GM10248 (cell line): ENCODE data around the gene CHID1.

Experiments used
- CTCF ChIA-PET: fragments of 300-600 bp; sonication (Branson Sonifier 250); formaldehyde crosslinking; extraction: SDS; loops from one replicate; lab custom pipeline; 2021; ENCODE audit warnings: antibody characterized with exemption; lab: Yijun Ruan, JAX
- POLR2A ChIA-PET: fragments of 350-650 bp; sonication (Branson Sonifier 250); formaldehyde crosslinking; extraction: SDS; loops from one replicate; lab custom pipeline; 2020; ENCODE audit warnings: antibody characterized with exemption; lab: Yijun Ruan, JAX
- DNase-seq: peaks from one replicate; pipeline ENCODE4 v3.0.0; 2012; ENCODE audit errors: extremely low spot score
- TF ChIP-seq, protein P1 (sequence below): IDR thresholded peaks from 2 replicates; pipeline ENCODE4 v1.5.1; 2012; ENCODE audit warnings: mild to moderate bottlenecking, low read depth; ENCODE audit errors: extremely low read depth, missing control alignments, control extremely low read depth

Gene CHID1

DNA sequence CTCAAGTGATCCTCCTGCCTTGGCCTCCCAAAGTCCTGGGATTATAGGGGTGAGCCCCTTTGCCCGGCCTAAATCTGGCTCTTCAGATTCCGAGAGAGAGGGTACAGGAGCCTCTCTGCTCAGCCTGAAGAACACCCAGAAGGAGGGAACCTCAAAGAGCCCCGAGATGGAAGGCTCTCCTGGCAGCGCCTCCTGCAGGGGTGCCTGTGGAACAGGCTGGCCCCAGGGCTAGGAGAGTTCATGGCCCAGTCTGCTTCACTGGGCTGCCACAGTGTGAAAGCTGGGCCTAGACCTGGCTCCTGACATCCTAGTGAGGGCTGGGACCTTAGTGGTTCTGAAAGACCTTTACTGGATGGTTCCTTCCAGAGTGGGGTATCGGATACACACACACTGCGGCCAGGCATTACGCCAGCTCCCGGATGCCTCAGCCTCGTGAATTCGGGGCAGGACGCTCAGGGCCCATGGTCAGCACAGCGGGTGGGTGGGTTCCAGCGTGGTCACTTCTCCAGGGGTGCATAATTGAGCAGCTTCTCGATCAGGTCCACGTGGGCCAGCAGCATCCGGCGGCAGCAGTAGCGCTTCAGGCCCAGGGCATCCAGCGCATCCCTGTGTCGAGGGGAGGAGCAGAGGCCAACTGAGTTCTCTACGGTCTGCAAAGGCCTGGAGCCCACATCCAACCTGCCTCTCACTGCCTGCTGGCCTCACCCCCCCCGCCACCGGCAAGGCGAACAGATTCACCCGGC lies 70.6 kb downstream of the CHID1 start:
- DNase-seq = no peak
- ChIA-PET CTCF (interaction anchor here (1.2 to 2.0 kb wide), 4 partner anchors 9 to 21 kb away, joined by 4 to 7 read pairs (median 5); partner anchors contain the start of genes CRACR2B and PNPLA2), POLR2A (no interaction called here)
- TF ChIP-seq, protein P1, sequence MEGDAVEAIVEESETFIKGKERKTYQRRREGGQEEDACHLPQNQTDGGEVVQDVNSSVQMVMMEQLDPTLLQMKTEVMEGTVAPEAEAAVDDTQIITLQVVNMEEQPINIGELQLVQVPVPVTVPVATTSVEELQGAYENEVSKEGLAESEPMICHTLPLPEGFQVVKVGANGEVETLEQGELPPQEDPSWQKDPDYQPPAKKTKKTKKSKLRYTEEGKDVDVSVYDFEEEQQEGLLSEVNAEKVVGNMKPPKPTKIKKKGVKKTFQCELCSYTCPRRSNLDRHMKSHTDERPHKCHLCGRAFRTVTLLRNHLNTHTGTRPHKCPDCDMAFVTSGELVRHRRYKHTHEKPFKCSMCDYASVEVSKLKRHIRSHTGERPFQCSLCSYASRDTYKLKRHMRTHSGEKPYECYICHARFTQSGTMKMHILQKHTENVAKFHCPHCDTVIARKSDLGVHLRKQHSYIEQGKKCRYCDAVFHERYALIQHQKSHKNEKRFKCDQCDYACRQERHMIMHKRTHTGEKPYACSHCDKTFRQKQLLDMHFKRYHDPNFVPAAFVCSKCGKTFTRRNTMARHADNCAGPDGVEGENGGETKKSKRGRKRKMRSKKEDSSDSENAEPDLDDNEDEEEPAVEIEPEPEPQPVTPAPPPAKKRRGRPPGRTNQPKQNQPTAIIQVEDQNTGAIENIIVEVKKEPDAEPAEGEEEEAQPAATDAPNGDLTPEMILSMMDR = peak; percentile 30

DNA sequence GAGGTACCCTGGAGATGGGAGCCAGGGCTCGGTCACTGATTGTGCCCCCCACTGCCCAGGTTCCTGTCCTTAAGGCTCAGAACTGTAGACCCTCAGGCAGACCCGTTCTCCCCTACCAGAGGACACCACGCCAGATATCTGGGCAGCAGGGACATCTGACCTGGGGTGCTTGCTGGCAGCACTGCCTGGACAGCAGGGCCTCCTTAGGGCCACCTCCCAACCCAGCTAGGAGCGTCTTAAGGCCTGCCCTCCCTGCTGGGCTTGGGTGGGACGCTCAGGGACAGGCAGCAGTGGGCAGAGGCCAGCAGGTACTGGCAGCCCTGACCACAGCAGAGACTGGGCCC lies 71.4 kb downstream of the CHID1 start:
- POLR2A ChIA-PET = interaction anchor here (0.7 kb wide), 1 partner anchor 61 kb away, joined by 4 read pairs; no protein-coding TSS in a partner anchor
- CTCF ChIA-PET = interaction anchor here (2.0 kb wide), 1 partner anchor 9 kb away, joined by 7 read pairs; no protein-coding TSS in a partner anchor
- TF ChIP-seq, protein P1 = no peak
- DNase-seq = no peak

DNA sequence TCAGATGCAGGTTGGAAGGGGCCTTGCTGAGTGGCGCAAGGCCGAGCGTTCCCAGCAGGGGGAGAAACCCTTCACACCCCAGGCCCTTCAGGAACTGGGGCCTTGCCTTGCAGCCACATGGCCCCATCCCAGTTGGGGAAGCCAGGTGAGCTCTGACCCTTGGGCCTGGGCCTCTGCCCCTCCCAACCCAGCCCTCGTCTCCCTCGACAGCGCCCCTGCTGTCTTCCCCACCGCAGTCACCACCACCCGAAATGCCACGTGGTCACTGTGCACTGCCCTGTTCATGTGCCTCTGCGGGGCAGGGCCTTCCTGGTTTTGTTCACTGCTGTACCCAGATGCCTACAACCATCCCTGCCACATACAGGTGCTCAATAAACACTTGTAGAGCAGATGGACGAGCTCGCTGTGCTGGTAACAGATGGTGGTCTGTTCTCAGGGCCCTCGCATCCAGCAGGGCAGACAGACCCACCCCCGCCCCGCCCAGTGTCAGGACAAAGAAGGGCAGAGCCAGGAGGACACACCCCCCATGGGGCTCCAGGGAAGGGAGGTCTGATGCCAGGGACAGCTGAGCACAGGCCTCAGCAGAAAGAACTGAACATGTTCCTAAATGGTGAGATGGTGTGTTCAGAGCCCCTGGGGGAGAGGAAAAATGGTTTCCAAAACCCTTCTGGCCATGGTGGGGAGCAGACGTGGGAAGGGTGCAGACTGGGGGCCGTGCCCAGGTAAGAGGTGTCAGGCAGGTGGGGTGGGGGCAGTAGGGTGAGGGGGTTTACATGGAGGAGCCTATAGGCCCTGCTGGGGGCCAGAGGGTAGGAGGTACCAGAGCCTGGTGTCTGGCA lies 72.0 kb downstream of the CHID1 start:
- TF ChIP-seq, protein P1 = peak; percentile 2
- ChIA-PET POLR2A (interaction anchor here (0.7 kb wide), 1 partner anchor 61 kb away, joined by 4 read pairs; no protein-coding TSS in a partner anchor), CTCF (interaction anchor here (0.7 kb wide), 1 partner anchor 8 kb away, joined by 3 read pairs; no protein-coding TSS in a partner anchor)
- DNase-seq = no peak

DNA sequence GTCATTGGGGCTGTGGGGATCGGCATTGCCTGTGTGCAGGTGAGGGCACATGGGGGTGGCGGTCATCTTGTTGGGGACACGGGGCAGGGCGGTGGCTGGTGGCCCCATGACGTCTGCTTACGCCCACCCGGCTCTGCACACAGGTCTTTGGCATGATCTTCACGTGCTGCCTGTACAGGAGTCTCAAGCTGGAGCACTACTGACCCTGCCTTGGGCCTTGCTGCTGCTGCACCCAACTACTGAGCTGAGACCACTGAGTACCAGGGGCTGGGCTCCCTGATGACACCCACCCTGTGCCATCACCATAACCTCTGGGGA lies 72.7 kb downstream of the CHID1 start:
- POLR2A ChIA-PET = no interaction called here
- no peak for DNase-seq
- CTCF ChIA-PET = interaction anchor here (0.7 kb wide), 1 partner anchor 9 kb away, joined by 3 read pairs; no protein-coding TSS in a partner anchor
- TF ChIP-seq, protein P1 = no peak

DNA sequence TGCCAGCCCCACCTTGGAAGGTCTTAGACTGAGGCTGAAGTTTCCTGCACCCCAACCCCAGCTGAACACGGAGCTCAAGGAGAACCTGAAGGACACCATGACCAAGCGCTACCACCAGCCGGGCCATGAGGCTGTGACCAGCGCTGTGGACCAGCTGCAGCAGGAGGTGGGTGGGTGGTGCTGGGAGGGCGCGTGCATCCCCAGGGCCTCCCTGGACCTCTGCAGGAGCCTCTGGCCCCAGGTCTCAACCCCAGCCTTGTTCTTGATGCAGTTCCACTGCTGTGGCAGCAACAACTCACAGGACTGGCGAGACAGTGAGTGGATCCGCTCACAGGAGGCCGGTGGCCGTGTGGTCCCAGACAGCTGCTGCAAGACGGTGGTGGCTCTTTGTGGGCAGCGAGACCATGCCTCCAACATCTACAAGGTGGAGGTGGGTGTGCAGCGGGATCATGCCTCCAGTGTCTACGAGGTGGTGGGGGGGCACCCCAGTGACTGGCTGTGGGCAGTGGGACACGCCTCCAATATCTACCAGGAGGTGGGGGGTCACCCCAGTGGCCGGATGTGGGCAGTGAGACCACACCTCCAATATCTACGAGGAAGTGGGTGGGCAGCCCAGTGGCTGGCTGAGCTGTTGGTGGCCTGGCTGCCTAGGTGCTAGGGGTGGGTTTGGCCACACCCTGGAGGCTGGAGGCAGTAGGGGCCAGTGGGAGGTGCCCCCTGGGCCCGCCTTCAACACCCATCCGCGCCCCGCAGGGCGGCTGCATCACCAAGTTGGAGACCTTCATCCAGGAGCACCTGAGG lies 73.2 kb downstream of the CHID1 start:
- POLR2A ChIA-PET = interaction anchor here (1.3 kb wide), 1 partner anchor 18 kb away, joined by 3 read pairs; the partner anchor contains the start of gene PNPLA2
- no peak for DNase-seq
- CTCF ChIA-PET = interaction anchor here (0.9 to 1.3 kb wide), 2 partner anchors 10 to 20 kb away, joined by 3 to 5 read pairs; no protein-coding TSS in a partner anchor
- TF ChIP-seq, protein P1 = no peak

DNA sequence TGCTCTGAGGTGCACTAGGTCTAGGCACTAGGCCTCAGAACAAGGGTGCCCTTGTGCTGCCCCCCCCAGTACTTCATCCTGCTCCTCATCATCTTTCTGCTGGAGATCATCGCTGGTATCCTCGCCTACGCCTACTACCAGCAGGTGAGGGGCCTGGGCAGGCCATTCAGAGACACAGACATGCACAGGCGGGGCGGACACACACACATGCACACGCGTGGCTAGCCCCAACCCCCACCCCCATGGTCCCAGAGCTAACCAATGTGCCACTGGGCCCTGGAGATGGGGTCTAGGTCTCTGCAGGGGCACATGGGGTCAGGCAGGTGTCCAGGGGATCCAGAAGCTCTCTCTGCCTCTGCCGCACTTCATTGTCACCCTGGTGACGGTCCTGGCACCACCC lies 73.9 kb downstream of the CHID1 start:
- CTCF ChIA-PET = interaction anchor here (0.9 to 1.3 kb wide), 2 partner anchors 11 to 20 kb away, joined by 3 to 5 read pairs; no protein-coding TSS in a partner anchor
- TF ChIP-seq, protein P1 = no peak
- POLR2A ChIA-PET = interaction anchor here (1.3 kb wide), 1 partner anchor 18 kb away, joined by 3 read pairs; the partner anchor contains the start of gene PNPLA2
- no peak for DNase-seq
